Activated T-cell treated with anti-CD3 and anti-CD28 coated beads, Interleukin-2, amount 50 U/mL, for 24 hours (primary cell): ENCODE measurements around the gene RTN4RL1.
A peak's percentile ranks its signal among the peaks of the same experiment; 100 is the strongest.

Experiments
- DNase-seq: peaks from one replicate; pipeline ENCODE4 v3.0.0-alpha.2; 2020
- H3K27ac Mint-ChIP-seq: 2 replicates; pipeline ENCODE4 v1.8.0; 2020; ENCODE audit warnings: mild to moderate bottlenecking, mixed read lengths
- H3K27me3 Mint-ChIP-seq: 2 replicates; pipeline ENCODE4 v1.8.0; 2020; ENCODE audit warnings: mixed read lengths
- H3K36me3 Mint-ChIP-seq: 2 replicates; pipeline ENCODE4 v1.8.0; 2020; ENCODE audit warnings: low read depth, mixed read lengths
- H3K4me1 Mint-ChIP-seq: 2 replicates; pipeline ENCODE4 v1.8.0; 2020; ENCODE audit warnings: low read depth, mixed read lengths
- H3K4me3 Mint-ChIP-seq: 2 replicates; pipeline ENCODE4 v1.8.0; 2020; ENCODE audit warnings: mild to moderate bottlenecking, moderate library complexity, mixed read lengths
- H3K9me3 Mint-ChIP-seq: 2 replicates; pipeline ENCODE4 v1.8.0; 2020; ENCODE audit warnings: mixed read lengths

RTN4RL1 gene

GRCh38 chr17:2025220-2025621 lies at the start of gene RTN4RL1:
TSS of gene RTN4RL1 (minus strand) at chr17:2025334. CDS start at chr17:2024865, 469 bp downstream.
- peaks cover 21% of the 10 kb centered on the region for H3K4me1 Mint-ChIP-seq
- H3K27ac Mint-ChIP-seq: no peak within 1 kb of the TSS
- peaks cover 52% of the 10 kb centered on the region for H3K27me3 Mint-ChIP-seq
- peak within 1 kb of the TSS; percentile 75 for H3K4me3 Mint-ChIP-seq
- DNase-seq: peak; percentile 75
- peaks cover 2% of the 10 kb centered on the region for H3K36me3 Mint-ChIP-seq
- H3K9me3 Mint-ChIP-seq: no peaks in the 10 kb centered on the region

GRCh38 chr17:2074919-2075318 lies 49.8 kb upstream of the RTN4RL1 start:
- Mint-ChIP-seq H3K36me3 (peaks cover 75% of the 10 kb centered on the region), H3K27ac (no peak overlapping the region), H3K9me3 (no peaks in the 10 kb centered on the region), H3K27me3 (no peaks in the 10 kb centered on the region), H3K4me1 (peaks cover 26% of the 10 kb centered on the region), H3K4me3 (no peak overlapping the region)
- DNase-seq: no peak

GRCh38 chr17:2071455-2072281 lies 46.5 kb upstream of the RTN4RL1 start:
- H3K4me3 Mint-ChIP-seq: no peak overlapping the region
- peak overlapping the region; percentile 53 for H3K27ac Mint-ChIP-seq
- no peak for DNase-seq
- peaks cover 76% of the 10 kb centered on the region for H3K36me3 Mint-ChIP-seq
- H3K9me3 Mint-ChIP-seq: no peaks in the 10 kb centered on the region
- no peaks in the 10 kb centered on the region for H3K27me3 Mint-ChIP-seq
- H3K4me1 Mint-ChIP-seq: peaks cover 49% of the 10 kb centered on the region

- H3K27me3 Mint-ChIP-seq: no peaks in the 10 kb centered on the region
- DNase-seq: no peak
- H3K4me3 Mint-ChIP-seq: peak overlapping the region; percentile 1
- peak overlapping the region; percentile 53 for H3K27ac Mint-ChIP-seq
- H3K9me3 Mint-ChIP-seq: no peaks in the 10 kb centered on the region
- peaks cover 76% of the 10 kb centered on the region for H3K36me3 Mint-ChIP-seq
- peaks cover 49% of the 10 kb centered on the region for H3K4me1 Mint-ChIP-seq
Measured at GRCh38 chr17:2071024-2071385, 45.9 kb upstream of the RTN4RL1 start.

GRCh38 chr17:2070241-2071023 lies 45.3 kb upstream of the RTN4RL1 start:
- H3K27me3 Mint-ChIP-seq: no peaks in the 10 kb centered on the region
- H3K36me3 Mint-ChIP-seq: peaks cover 76% of the 10 kb centered on the region
- peak overlapping the region; percentile 78 for H3K27ac Mint-ChIP-seq
- H3K4me3 Mint-ChIP-seq: peak overlapping the region; percentile 68
- DNase-seq: peak; percentile 75
- peaks cover 49% of the 10 kb centered on the region for H3K4me1 Mint-ChIP-seq
- H3K9me3 Mint-ChIP-seq: no peaks in the 10 kb centered on the region

- Mint-ChIP-seq H3K27ac (peak overlapping the region; percentile 90), H3K4me3 (peak overlapping the region; percentile 68), H3K4me1 (peaks cover 50% of the 10 kb centered on the region), H3K27me3 (no peaks in the 10 kb centered on the region), H3K36me3 (peaks cover 86% of the 10 kb centered on the region), H3K9me3 (no peaks in the 10 kb centered on the region)
- DNase-seq: no peak
Measured at GRCh38 chr17:2068519-2069051, 43.5 kb upstream of the RTN4RL1 start.

GRCh38 chr17:2068031-2068518 lies 42.9 kb upstream of the RTN4RL1 start:
- H3K27ac Mint-ChIP-seq: no peak overlapping the region
- H3K27me3 Mint-ChIP-seq: no peaks in the 10 kb centered on the region
- peak overlapping the region; percentile 68 for H3K4me3 Mint-ChIP-seq
- peaks cover 91% of the 10 kb centered on the region for H3K36me3 Mint-ChIP-seq
- no peaks in the 10 kb centered on the region for H3K9me3 Mint-ChIP-seq
- no peak for DNase-seq
- H3K4me1 Mint-ChIP-seq: peaks cover 53% of the 10 kb centered on the region

GRCh38 chr17:2067608-2068024 lies 42.5 kb upstream of the RTN4RL1 start:
- DNase-seq: no peak
- Mint-ChIP-seq H3K4me3 (peak overlapping the region; percentile 68), H3K9me3 (no peaks in the 10 kb centered on the region), H3K27me3 (no peaks in the 10 kb centered on the region), H3K27ac (no peak overlapping the region), H3K4me1 (peaks cover 58% of the 10 kb centered on the region), H3K36me3 (peaks cover 93% of the 10 kb centered on the region)

- H3K4me1 Mint-ChIP-seq: peaks cover 56% of the 10 kb centered on the region
- no peak for DNase-seq
- H3K36me3 Mint-ChIP-seq: peaks cover 93% of the 10 kb centered on the region
- peak overlapping the region; percentile 68 for H3K4me3 Mint-ChIP-seq
- no peaks in the 10 kb centered on the region for H3K9me3 Mint-ChIP-seq
- H3K27me3 Mint-ChIP-seq: no peaks in the 10 kb centered on the region
- H3K27ac Mint-ChIP-seq: peak overlapping the region; percentile 35
Measured at GRCh38 chr17:2067048-2067561, 42.0 kb upstream of the RTN4RL1 start.

GRCh38 chr17:2065949-2066400 lies 40.8 kb upstream of the RTN4RL1 start:
- Mint-ChIP-seq H3K27me3 (no peaks in the 10 kb centered on the region), H3K4me1 (peaks cover 47% of the 10 kb centered on the region), H3K4me3 (no peak overlapping the region), H3K27ac (peak overlapping the region; percentile 55), H3K36me3 (peaks cover 93% of the 10 kb centered on the region), H3K9me3 (no peaks in the 10 kb centered on the region)
- DNase-seq: no peak

GRCh38 chr17:2064980-2065785 lies 40.0 kb upstream of the RTN4RL1 start:
- Mint-ChIP-seq H3K36me3 (peaks cover 98% of the 10 kb centered on the region), H3K4me1 (peaks cover 46% of the 10 kb centered on the region), H3K4me3 (no peak overlapping the region), H3K27ac (peak overlapping the region; percentile 55), H3K27me3 (no peaks in the 10 kb centered on the region), H3K9me3 (no peaks in the 10 kb centered on the region)
- DNase-seq: peak; percentile 76

- Mint-ChIP-seq H3K27ac (peak overlapping the region; percentile 55), H3K9me3 (no peaks in the 10 kb centered on the region), H3K27me3 (peaks cover under 1% of the 10 kb centered on the region), H3K4me3 (no peak overlapping the region), H3K4me1 (peaks cover 42% of the 10 kb centered on the region), H3K36me3 (peaks cover 98% of the 10 kb centered on the region)
- no peak for DNase-seq
Measured at GRCh38 chr17:2064520-2064971, 39.4 kb upstream of the RTN4RL1 start.

GRCh38 chr17:2064147-2064489 lies 39.0 kb upstream of the RTN4RL1 start:
- DNase-seq: no peak
- peaks cover 98% of the 10 kb centered on the region for H3K36me3 Mint-ChIP-seq
- H3K27ac Mint-ChIP-seq: no peak overlapping the region

More at GRCh38 chr17:2064147-2064489, 39.0 kb upstream of the RTN4RL1 start:
- Mint-ChIP-seq H3K9me3 (no peaks in the 10 kb centered on the region), H3K4me3 (no peak overlapping the region), H3K27me3 (peaks cover 3% of the 10 kb centered on the region), H3K4me1 (peaks cover 41% of the 10 kb centered on the region)
